Stomach (tissue), 9 donors: ENCODE results near the gene GREB1L. TPM values are rescaled to one million over a fixed set of nuclear protein-coding genes. Genes with fewer than 3 reads are reported as not detected.

Source experiments
- DNase-seq, 2 donors: peaks; one replicate each; pipeline versions ENCODE4 v3.0.0 to v3.0.0-alpha.2; 2013 to 2019
- H3K27ac ChIP-seq, 5 donors: fragments of 200-600 bp in 4 of 5; sonication (generic) in 4 of 5; one replicate each; pipeline ENCODE4 v1.5.1; 2013 to 2019; ENCODE audit warnings: mild to moderate bottlenecking in 1 of 5, moderate library complexity in 1 of 5
- H3K27me3 ChIP-seq, 3 donors: fragments of 200-600 bp; sonication (generic); one replicate each; pipeline ENCODE4 v1.5.1; 2017 to 2019; ENCODE audit warnings: mixed run types in 1 of 3
- H3K36me3 ChIP-seq, 4 donors: fragments of 200-600 bp; sonication (generic); 1 replicate in 3 of 4; 2 replicates in 1 of 4; pipeline ENCODE4 v1.5.1; 2016 to 2019
- H3K4me1 ChIP-seq, 4 donors: fragments of 200-600 bp; sonication (generic); one replicate each; pipeline ENCODE4 v1.5.1; 2016 to 2019
- H3K4me3 ChIP-seq, 4 donors: fragments of 200-600 bp; sonication (generic) in 3 of 4; one replicate each; pipeline ENCODE4 v1.5.1; 2016 to 2019; ENCODE audit warnings: mild to moderate bottlenecking in 1 of 4
- H3K9me3 ChIP-seq, 4 donors: fragments of 200-600 bp; sonication (generic); one replicate each; pipeline ENCODE4 v1.5.1; 2016 to 2019
- EP300 ChIP-seq: sonication (generic); formaldehyde crosslinking; IDR thresholded peaks from one replicate; pipeline ENCODE4 v1.6.1; 2017; ENCODE audit warnings: antibody characterized with exemption
- POLR2A ChIP-seq, 4 donors: fragments of 450-650 bp; IDR thresholded peaks; one replicate each; pipeline ENCODE4 v1.6.1; 2016; ENCODE audit warnings: antibody characterized with exemption in 4 of 4, control low read depth in 2 of 4, mild to moderate bottlenecking in 1 of 4, moderate library complexity in 1 of 4
- POLR2AphosphoS5 ChIP-seq, 3 donors: sonication (generic); formaldehyde crosslinking; IDR thresholded peaks; one replicate each; pipeline ENCODE4 v1.6.1; 2016; ENCODE audit warnings: antibody characterized with exemption in 3 of 3
- WGBS, 5 donors: extraction: QIAGEN DNeasy Blood & Tissue Kit in 3 of 5; methylation state at CpG; one replicate each; pipeline versions ENCODE4 v1.1.5 to v1.1.7; 2013 to 2018; 5-methylcytosine and 5-hydroxymethylcytosine counted together
- intact Hi-C: fragments of 100-400 bp; cut with DNase I; formaldehyde crosslinking; loops from one replicate; pipeline ENCODE4 v1.15.1; 2023; ENCODE audit warnings: low total_unique reads
- polyA plus RNA-seq, 3 donors: library from polyadenylated mRNA; stranded (reverse); fragments of 200-250 nt; gene quantifications; one replicate each; pipeline ENCODE4 v1.2.3, GENCODE V29; 2013
- total RNA-seq, 5 donors: library from RNA; depleted of rRNA; stranded (reverse); fragments of >200 nt; gene quantifications; one replicate each; pipeline versions ENCODE4 v1.1.0 to v1.2.3, GENCODE V29; 2014 to 2016
- TF ChIP-seq, protein P1 (sequence below), 7 experiments: fragments of 450-650 bp in 4 of 7; fragments of 200-600 bp in 3 of 7; sonication (generic) in 3 of 7; IDR thresholded peaks; one replicate each; pipeline ENCODE4 v1.5.1; 2016 to 2019; ENCODE audit warnings: antibody characterized with exemption in 7 of 7, control low read depth in 2 of 7, mild to moderate bottlenecking in 1 of 7
- donor health status: healthy with polysubstance abuse.
- donor health status: Bipolar disorder and iron deficiency.
- donor health status: healthy.

The GREB1L gene
- total and polyA plus RNA-seq, 8 donors = 0.15 to 77.6 (median 0.45) TPM; not detected in 1

DNA sequence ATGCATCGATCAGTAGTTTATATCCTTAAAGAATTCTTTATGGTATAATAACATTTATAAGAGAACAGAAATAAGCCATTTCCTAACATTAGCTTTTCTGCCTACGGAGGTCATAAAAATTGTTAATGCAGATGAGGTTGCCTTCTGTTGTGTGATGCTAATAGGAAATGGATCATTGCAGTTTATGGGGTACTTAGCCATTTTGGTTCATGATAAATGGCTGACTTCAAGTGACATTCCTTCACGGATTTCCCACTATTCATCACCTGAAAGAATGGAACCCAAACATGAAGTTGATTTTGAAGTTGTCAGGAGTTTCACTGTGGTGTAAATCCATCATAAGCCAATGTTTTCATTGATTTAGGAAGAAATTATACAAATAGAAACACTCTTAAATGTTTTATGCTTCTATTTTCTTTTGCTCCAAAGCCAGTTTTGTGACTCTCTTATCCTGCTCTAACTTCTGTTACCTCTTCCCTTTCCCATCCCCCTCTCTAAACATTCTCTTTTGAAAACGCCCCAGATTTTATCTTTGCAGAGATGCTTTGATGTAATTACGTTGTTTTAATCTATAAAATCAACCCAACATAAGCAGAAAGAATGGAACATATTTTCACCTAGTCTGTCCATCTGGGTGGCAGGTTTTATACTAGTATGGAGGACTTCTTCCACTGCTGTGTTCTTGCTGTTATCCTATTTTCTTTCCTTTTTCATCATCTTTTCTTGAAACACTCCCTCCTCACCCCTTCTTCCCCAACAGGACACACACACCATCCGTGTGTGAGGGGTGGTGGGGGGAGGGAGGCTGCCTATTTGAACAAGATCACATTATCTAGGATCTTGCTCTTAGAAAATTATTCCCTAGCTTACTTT lies 58.2 kb downstream of the GREB1L start:
- Histone ChIP-seq H3K27me3 (no peaks in the 10 kb centered on the region), H3K4me1 (no peaks in the 10 kb centered on the region), H3K27ac (no peak overlapping the region), H3K4me3 (no peak overlapping the region), H3K36me3 (no peaks in the 10 kb centered on the region), H3K9me3 (no peaks in the 10 kb centered on the region)
- DNase-seq = no peak
- no peak for TF ChIP-seq EP300
- TF ChIP-seq POLR2A (IDR thresholded peaks at IDR 0.05) = no peak
- TF ChIP-seq, protein P1, sequence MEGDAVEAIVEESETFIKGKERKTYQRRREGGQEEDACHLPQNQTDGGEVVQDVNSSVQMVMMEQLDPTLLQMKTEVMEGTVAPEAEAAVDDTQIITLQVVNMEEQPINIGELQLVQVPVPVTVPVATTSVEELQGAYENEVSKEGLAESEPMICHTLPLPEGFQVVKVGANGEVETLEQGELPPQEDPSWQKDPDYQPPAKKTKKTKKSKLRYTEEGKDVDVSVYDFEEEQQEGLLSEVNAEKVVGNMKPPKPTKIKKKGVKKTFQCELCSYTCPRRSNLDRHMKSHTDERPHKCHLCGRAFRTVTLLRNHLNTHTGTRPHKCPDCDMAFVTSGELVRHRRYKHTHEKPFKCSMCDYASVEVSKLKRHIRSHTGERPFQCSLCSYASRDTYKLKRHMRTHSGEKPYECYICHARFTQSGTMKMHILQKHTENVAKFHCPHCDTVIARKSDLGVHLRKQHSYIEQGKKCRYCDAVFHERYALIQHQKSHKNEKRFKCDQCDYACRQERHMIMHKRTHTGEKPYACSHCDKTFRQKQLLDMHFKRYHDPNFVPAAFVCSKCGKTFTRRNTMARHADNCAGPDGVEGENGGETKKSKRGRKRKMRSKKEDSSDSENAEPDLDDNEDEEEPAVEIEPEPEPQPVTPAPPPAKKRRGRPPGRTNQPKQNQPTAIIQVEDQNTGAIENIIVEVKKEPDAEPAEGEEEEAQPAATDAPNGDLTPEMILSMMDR (IDR thresholded peaks at IDR 0.05) = no peak
- TF ChIP-seq POLR2AphosphoS5 (IDR thresholded peaks at IDR 0.05) = no peak
- WGBS, 5 donors = 33 to 39% (median 36%) methylated on average over 6 of the region's 6 CpGs
- intact Hi-C loops = no loop called here

DNA sequence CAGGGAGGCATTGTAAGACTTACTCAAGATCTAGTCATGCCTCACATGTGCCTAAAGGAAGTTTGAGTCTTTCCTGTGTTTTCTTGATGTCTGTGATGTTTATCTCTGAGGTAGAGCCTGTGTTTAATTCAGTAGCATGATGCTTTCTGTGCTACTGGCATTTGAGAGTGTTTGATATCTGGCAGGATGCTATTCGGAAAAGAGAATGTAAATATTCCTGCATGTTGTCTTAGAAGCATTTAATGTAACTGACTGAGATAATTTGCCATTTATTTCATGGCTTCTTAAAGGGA lies 58.8 kb downstream of the GREB1L start:
- H3K27me3 ChIP-seq = no peaks in the 10 kb centered on the region
- no peak for TF ChIP-seq EP300
- TF ChIP-seq, protein P1 (IDR thresholded peaks at IDR 0.05) = no peak
- no peak overlapping the region for H3K4me3 ChIP-seq
- no peaks in the 10 kb centered on the region for H3K9me3 ChIP-seq
- no peaks in the 10 kb centered on the region for H3K4me1 ChIP-seq
- intact Hi-C loops = no loop called here
- 19 to 50% (median 29%) methylated on average over 1 of the region's 1 CpG for WGBS, 5 donors
- DNase-seq = no peak
- H3K36me3 ChIP-seq = no peaks in the 10 kb centered on the region
- H3K27ac ChIP-seq = no peak overlapping the region

DNA sequence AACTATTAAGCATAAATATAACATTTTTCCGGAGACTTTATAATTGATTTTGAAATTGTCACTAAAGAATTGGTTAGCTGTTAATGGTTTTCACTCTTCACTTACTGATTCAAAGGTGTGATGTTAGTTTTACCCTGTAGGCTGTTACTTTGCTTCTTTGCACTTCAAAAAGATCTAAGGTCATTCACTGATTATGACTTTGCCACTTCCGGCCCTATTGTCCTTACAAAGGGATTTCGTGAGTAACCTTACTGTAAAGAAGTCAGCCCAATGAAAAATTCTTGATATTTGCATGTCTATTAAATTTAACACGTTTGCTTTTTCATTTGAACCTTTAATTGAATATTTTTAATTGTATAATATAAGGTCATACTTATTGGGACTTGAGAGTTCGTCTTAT lies 61.4 kb downstream of the GREB1L start:
- no peak for TF ChIP-seq EP300
- no peak for TF ChIP-seq POLR2AphosphoS5 (IDR thresholded peaks at IDR 0.05)
- TF ChIP-seq, protein P1 (IDR thresholded peaks at IDR 0.05) = no peak
- TF ChIP-seq POLR2A (IDR thresholded peaks at IDR 0.05) = no peak
- intact Hi-C loops = no loop called here
- H3K4me3 ChIP-seq = no peak overlapping the region
- H3K4me1 ChIP-seq = no peaks in the 10 kb centered on the region
- H3K27ac ChIP-seq = no peak overlapping the region
- peaks cover 0 to 4% (median 0%) of the 10 kb centered on the region in 3 donors for H3K27me3 ChIP-seq
- WGBS, 5 donors = 40 to 47% (median 43%) methylated on average over 5 of the region's 5 CpGs
- H3K9me3 ChIP-seq = no peaks in the 10 kb centered on the region
- no peak for DNase-seq
- H3K36me3 ChIP-seq = no peaks in the 10 kb centered on the region

DNA sequence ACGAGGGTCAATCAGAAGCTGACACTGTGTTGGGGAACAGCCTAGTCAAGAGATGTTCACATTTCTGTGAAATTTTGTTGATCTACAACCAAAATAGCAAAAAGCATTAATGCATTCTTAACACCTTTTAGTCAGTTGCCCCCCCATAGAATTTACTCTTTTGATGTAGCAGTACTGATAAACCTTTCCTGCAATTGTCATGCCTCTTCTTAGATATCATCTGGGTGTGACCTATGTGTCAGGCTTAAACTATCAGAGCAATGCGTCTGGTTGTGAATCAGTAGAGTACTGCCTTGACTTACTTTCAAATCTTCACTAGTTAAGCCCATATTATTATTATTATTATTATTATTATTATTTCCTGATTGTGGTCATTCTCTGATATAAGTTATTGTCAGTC lies 61.9 kb downstream of the GREB1L start:
- intact Hi-C loops = no loop called here
- TF ChIP-seq EP300 (no peak), POLR2AphosphoS5 (IDR thresholded peaks at IDR 0.05) (no peak), POLR2A (IDR thresholded peaks at IDR 0.05) (no peak)
- TF ChIP-seq, protein P1 (IDR thresholded peaks at IDR 0.05) = no peak
- 51 to 73% (median 60%) methylated on average over 2 of the region's 2 CpGs for WGBS, 5 donors

More for the DNA sequence above, 61.9 kb downstream of the GREB1L start:
- H3K27me3 ChIP-seq = peaks cover 0 to 6% (median 0%) of the 10 kb centered on the region in 3 donors
- no peaks in the 10 kb centered on the region for H3K4me1 ChIP-seq
- H3K27ac ChIP-seq = no peak overlapping the region
- no peak for DNase-seq
- H3K4me3 ChIP-seq = no peak overlapping the region
- H3K9me3 ChIP-seq = no peaks in the 10 kb centered on the region
- no peaks in the 10 kb centered on the region for H3K36me3 ChIP-seq
